ENCODE data around the gene ITGA3. TPM values are rescaled to one million over a fixed set of nuclear protein-coding genes. Genes with fewer than 3 reads are reported as not detected.
A peak's percentile ranks its signal among the peaks of the same experiment; 100 is the strongest.

Gene ITGA3
- total RNA-seq, 1 donor from 2014 or later = 13.2 TPM

DNA sequence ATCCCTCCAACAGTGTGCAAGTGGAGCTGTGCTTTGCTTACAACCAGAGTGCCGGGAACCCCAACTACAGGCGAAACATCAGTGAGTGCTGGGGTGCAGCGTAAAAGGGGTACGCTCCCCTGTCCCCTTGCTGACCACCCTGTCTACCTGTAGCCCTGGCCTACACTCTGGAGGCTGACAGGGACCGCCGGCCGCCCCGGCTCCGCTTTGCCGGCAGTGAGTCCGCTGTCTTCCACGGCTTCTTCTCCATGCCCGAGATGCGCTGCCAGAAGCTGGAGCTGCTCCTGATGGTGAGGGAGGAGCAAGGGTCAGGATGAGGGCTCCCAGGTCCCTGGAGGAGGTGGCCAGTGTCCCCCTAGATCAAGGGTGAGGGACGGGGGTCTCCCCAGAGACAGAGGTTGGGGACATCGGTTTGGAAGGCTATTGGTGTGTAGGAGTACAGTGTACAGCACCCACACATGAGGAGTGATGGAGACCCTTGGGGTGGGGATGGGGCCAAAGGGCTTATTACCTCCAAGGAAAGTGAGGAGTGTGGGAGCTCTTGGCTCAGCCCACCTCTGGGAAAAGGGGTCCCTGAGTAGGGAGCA lies 19.6 kb downstream of the ITGA3 start:
- Mint-ChIP-seq H3K36me3 (ENCODE audit: unreplicated experiment) (no peaks in the 10 kb centered on the region), H3K27me3 (ENCODE audit: unreplicated experiment) (peaks cover 25% of the 10 kb centered on the region), H3K27ac (ENCODE audit: unreplicated experiment) (no peak overlapping the region), H3K4me3 (ENCODE audit: unreplicated experiment) (no peak overlapping the region), H3K4me1 (ENCODE audit: low read depth, unreplicated experiment) (peaks cover 24% of the 10 kb centered on the region), H3K9me3 (ENCODE audit: unreplicated experiment) (peaks cover 11% of the 10 kb centered on the region)
- TF ChIP-seq, protein P1, sequence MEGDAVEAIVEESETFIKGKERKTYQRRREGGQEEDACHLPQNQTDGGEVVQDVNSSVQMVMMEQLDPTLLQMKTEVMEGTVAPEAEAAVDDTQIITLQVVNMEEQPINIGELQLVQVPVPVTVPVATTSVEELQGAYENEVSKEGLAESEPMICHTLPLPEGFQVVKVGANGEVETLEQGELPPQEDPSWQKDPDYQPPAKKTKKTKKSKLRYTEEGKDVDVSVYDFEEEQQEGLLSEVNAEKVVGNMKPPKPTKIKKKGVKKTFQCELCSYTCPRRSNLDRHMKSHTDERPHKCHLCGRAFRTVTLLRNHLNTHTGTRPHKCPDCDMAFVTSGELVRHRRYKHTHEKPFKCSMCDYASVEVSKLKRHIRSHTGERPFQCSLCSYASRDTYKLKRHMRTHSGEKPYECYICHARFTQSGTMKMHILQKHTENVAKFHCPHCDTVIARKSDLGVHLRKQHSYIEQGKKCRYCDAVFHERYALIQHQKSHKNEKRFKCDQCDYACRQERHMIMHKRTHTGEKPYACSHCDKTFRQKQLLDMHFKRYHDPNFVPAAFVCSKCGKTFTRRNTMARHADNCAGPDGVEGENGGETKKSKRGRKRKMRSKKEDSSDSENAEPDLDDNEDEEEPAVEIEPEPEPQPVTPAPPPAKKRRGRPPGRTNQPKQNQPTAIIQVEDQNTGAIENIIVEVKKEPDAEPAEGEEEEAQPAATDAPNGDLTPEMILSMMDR (IDR thresholded peaks at IDR 0.05; ENCODE audit: partially characterized antibody, unreplicated experiment) = no peak
- no peak for DNase-seq

DNA sequence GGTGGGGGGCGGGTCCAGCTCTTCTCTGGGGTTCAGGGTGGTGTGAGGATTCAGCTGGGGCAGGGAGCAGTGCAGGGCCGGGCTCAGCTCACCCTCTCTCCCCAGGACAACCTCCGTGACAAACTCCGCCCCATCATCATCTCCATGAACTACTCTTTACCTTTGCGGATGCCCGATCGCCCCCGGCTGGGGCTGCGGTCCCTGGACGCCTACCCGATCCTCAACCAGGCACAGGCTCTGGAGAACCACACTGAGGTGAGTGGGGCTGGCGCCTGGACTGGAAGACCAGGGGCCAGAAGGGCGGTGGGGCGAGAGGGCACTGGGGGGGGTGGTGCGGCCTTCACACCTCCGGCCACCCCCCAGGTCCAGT lies 20.3 kb downstream of the ITGA3 start:
- H3K27ac Mint-ChIP-seq (ENCODE audit: unreplicated experiment) = no peak overlapping the region
- TF ChIP-seq, protein P1 (IDR thresholded peaks at IDR 0.05; ENCODE audit: partially characterized antibody, unreplicated experiment) = no peak
- peaks cover 26% of the 10 kb centered on the region for H3K4me1 Mint-ChIP-seq (ENCODE audit: low read depth, unreplicated experiment)
- no peak overlapping the region for H3K4me3 Mint-ChIP-seq (ENCODE audit: unreplicated experiment)
- no peak for DNase-seq
- peaks cover 10% of the 10 kb centered on the region for H3K9me3 Mint-ChIP-seq (ENCODE audit: unreplicated experiment)
- H3K27me3 Mint-ChIP-seq (ENCODE audit: unreplicated experiment) = peaks cover 25% of the 10 kb centered on the region
- H3K36me3 Mint-ChIP-seq (ENCODE audit: unreplicated experiment) = no peaks in the 10 kb centered on the region

DNA sequence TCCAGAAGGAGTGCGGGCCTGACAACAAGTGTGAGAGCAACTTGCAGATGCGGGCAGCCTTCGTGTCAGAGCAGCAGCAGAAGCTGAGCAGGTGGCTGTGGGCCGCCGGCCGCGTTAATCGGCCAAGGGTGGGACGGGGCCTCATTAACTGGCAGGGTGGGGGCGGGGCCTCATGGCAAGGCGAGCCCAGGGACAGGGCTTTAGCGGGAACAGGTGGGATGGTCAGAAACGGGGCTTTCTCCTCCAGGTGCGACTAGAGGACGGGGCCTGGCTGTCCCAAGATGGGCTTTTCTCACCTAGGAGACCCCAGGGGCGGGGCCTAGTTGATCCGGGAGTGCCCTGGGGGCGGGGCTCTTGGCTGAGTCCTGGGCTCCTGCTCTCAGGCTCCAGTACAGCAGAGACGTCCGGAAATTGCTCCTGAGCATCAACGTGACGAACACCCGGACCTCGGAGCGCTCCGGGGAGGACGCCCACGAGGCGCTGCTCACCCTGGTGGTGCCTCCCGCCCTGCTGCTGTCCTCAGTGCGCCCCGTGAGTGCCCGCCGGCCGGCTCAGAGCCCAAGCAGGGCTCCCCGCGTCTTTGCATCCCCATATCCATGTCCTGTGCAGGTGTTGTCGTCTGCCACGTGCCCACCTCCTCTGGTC lies 20.8 kb downstream of the ITGA3 start:
- TF ChIP-seq, protein P1 (IDR thresholded peaks at IDR 0.05; ENCODE audit: partially characterized antibody, unreplicated experiment) = no peak
- peak; percentile 74 for DNase-seq
- peak overlapping the region; percentile 57 for H3K4me3 Mint-ChIP-seq (ENCODE audit: unreplicated experiment)
- H3K27ac Mint-ChIP-seq (ENCODE audit: unreplicated experiment) = peak overlapping the region; percentile 73
- peaks cover 23% of the 10 kb centered on the region for H3K27me3 Mint-ChIP-seq (ENCODE audit: unreplicated experiment)
- no peaks in the 10 kb centered on the region for H3K36me3 Mint-ChIP-seq (ENCODE audit: unreplicated experiment)
- H3K9me3 Mint-ChIP-seq (ENCODE audit: unreplicated experiment) = peaks cover 8% of the 10 kb centered on the region
- H3K4me1 Mint-ChIP-seq (ENCODE audit: low read depth, unreplicated experiment) = peaks cover 26% of the 10 kb centered on the region

DNA sequence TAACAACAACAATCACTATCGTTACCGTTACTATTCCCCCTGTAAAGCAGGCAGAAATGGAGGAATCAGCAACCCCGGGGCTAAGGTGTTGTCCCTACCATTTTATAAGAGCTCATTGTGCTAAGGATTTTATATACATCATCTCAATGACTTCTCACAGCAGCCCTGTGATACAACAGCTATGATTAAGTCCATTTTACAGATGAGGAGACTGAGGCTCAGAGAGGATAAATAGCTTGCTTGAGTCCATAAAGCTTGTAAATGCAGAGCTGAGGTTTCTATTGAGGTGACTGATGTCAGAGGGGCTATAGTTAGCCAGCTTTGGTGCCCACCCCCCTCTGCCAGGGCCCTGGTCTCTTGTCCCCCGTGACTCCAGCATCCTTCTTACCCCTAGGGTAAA lies 22.5 kb downstream of the ITGA3 start:
- Mint-ChIP-seq H3K27ac (ENCODE audit: unreplicated experiment) (peak overlapping the region; percentile 73), H3K4me3 (ENCODE audit: unreplicated experiment) (peak overlapping the region; percentile 57), H3K36me3 (ENCODE audit: unreplicated experiment) (no peaks in the 10 kb centered on the region)

More for the DNA sequence above, 22.5 kb downstream of the ITGA3 start:
- DNase-seq = no peak
- peaks cover 19% of the 10 kb centered on the region for H3K27me3 Mint-ChIP-seq (ENCODE audit: unreplicated experiment)
- H3K4me1 Mint-ChIP-seq (ENCODE audit: low read depth, unreplicated experiment) = peaks cover 26% of the 10 kb centered on the region
- TF ChIP-seq, protein P1 (IDR thresholded peaks at IDR 0.05; ENCODE audit: partially characterized antibody, unreplicated experiment) = no peak
- H3K9me3 Mint-ChIP-seq (ENCODE audit: unreplicated experiment) = peaks cover 8% of the 10 kb centered on the region
